Medulla oblongata (tissue), 1 donor: ENCODE measurements around the gene DOCK1.
A peak's percentile ranks its signal among the peaks of the same experiment; 100 is the strongest.

Source experiments
- DNase-seq: peaks from one replicate; pipeline ENCODE4 v3.0.0-alpha.2; 2015; ENCODE audit errors: extremely low spot score

DOCK1 gene

GRCh38 chr10:127135844-127136577 lies 230.8 kb downstream of the DOCK1 start:
- no peak for DNase-seq

- no peak for DNase-seq
Measured at GRCh38 chr10:127137391-127137790, 232.2 kb downstream of the DOCK1 start.

- DNase-seq, result no peak
Measured at GRCh38 chr10:127142136-127142535, 236.9 kb downstream of the DOCK1 start.

- DNase-seq, result no peak
Measured at GRCh38 chr10:127142856-127143255, 237.6 kb downstream of the DOCK1 start.

GRCh38 chr10:127145173-127145572 lies 239.9 kb downstream of the DOCK1 start:
- no peak for DNase-seq

- no peak for DNase-seq
Measured at GRCh38 chr10:127146661-127147060, 241.4 kb downstream of the DOCK1 start.

GRCh38 chr10:127148066-127148932 lies 243.1 kb downstream of the DOCK1 start:
- DNase-seq, result no peak

GRCh38 chr10:127148933-127149220 lies 243.6 kb downstream of the DOCK1 start:
- DNase-seq, result no peak

GRCh38 chr10:127149501-127150081 lies 244.4 kb downstream of the DOCK1 start:
- no peak for DNase-seq

- DNase-seq, result no peak
Measured at GRCh38 chr10:127150136-127150535, 244.9 kb downstream of the DOCK1 start.

- no peak for DNase-seq
Measured at GRCh38 chr10:127151541-127151940, 246.3 kb downstream of the DOCK1 start.

- peak; percentile 26 for DNase-seq
Measured at GRCh38 chr10:127151981-127152699, 246.9 kb downstream of the DOCK1 start.

- no peak for DNase-seq
Measured at GRCh38 chr10:127153181-127153580, 248.0 kb downstream of the DOCK1 start.

- DNase-seq, result no peak
Measured at GRCh38 chr10:127154831-127155620, 249.8 kb downstream of the DOCK1 start.

GRCh38 chr10:127157089-127157488 lies 251.9 kb downstream of the DOCK1 start:
- DNase-seq, result no peak

GRCh38 chr10:127157506-127158200 lies 252.4 kb downstream of the DOCK1 start:
- no peak for DNase-seq

- no peak for DNase-seq
Measured at GRCh38 chr10:127158662-127159061, 253.4 kb downstream of the DOCK1 start.

GRCh38 chr10:127159648-127160245 lies 254.5 kb downstream of the DOCK1 start:
- DNase-seq, result no peak

- no peak for DNase-seq
Measured at GRCh38 chr10:127161482-127161881, 256.3 kb downstream of the DOCK1 start.

GRCh38 chr10:127162841-127163240 lies 257.6 kb downstream of the DOCK1 start:
- no peak for DNase-seq
